HEK293T (cell line): ENCODE measurements around the gene IRF1.

Source experiments
- BHLHE40 ChIP-seq: fragments of 450-650 bp; IDR thresholded peaks from 2 replicates; pipeline ENCODE4 v1.6.1; 2016; ENCODE audit warnings: mild to moderate bottlenecking, moderate library complexity, borderline replicate concordance
- CTBP1 ChIP-seq: fragments of 450-650 bp; IDR thresholded peaks from 2 replicates; pipeline ENCODE4 v1.6.1; 2016; ENCODE audit warnings: borderline replicate concordance
- ELF4 ChIP-seq: fragments of 450-650 bp; IDR thresholded peaks from 2 replicates; pipeline ENCODE4 v1.6.1; 2017; ENCODE audit warnings: antibody characterized with exemption
- FOXA1 ChIP-seq: fragments of 450-650 bp; IDR thresholded peaks from 2 replicates; pipeline ENCODE4 v1.6.1; 2016; ENCODE audit warnings: mild to moderate bottlenecking
- FOXK2 ChIP-seq: fragments of 450-650 bp; IDR thresholded peaks from 2 replicates; pipeline ENCODE4 v1.6.1; 2016; ENCODE audit warnings: mild to moderate bottlenecking
- FOXM1 ChIP-seq: fragments of 450-650 bp; IDR thresholded peaks from 2 replicates; pipeline ENCODE4 v1.6.1; 2017; ENCODE audit warnings: mild to moderate bottlenecking, borderline replicate concordance
- HDGF ChIP-seq: fragments of 450-650 bp; IDR thresholded peaks from 2 replicates; pipeline ENCODE4 v1.6.1; 2017; ENCODE audit warnings: antibody characterized with exemption, borderline replicate concordance
- PKNOX1 ChIP-seq: fragments of 450-650 bp; IDR thresholded peaks from 2 replicates; pipeline ENCODE4 v1.6.1; 2016
- SP1 ChIP-seq: fragments of 450-650 bp; IDR thresholded peaks from 2 replicates; pipeline ENCODE4 v1.6.1; 2017
- SUZ12 ChIP-seq: fragments of 450-650 bp; IDR thresholded peaks from 2 replicates; pipeline ENCODE4 v1.6.1; 2016; ENCODE audit warnings: mild to moderate bottlenecking
- TARDBP ChIP-seq: fragments of 450-650 bp; IDR thresholded peaks from 2 replicates; pipeline ENCODE4 v1.6.1; 2016

- no peak for TF ChIP-seq HDGF
- TF ChIP-seq CTBP1 = no peak
- no peak for TF ChIP-seq SP1
- no peak for TF ChIP-seq SUZ12
- no peak for TF ChIP-seq FOXA1
- no peak for TF ChIP-seq BHLHE40
- TF ChIP-seq FOXM1 = no peak
- TF ChIP-seq PKNOX1 = no peak
- TF ChIP-seq ELF4 = no peak
- TF ChIP-seq FOXK2 = no peak
- TF ChIP-seq TARDBP = no peak
Observed at GRCh38 chr5:132431632-132432031, 58.9 kb downstream of the IRF1 start.
